Stimulated activated CD8-positive, alpha-beta memory T cell treated with anti-CD3 and anti-CD28 coated beads, Interleukin-12 subunit alpha, Interleukin-12 subunit beta, amount 100 ng/mL, for 24 hours (primary cell): Measurements from ENCODE around the gene SLC6A6.
"Not testable (repeated sequence)": the region's sequence is repeated elsewhere in the genome, so short reads cannot be mapped to it uniquely, and the experiment has no call there.

Experiments used
- DNase-seq: peaks from one replicate; pipeline ENCODE4 v3.0.0-alpha.2; 2020; ENCODE audit errors: extremely low read depth

The SLC6A6 gene

DNA sequence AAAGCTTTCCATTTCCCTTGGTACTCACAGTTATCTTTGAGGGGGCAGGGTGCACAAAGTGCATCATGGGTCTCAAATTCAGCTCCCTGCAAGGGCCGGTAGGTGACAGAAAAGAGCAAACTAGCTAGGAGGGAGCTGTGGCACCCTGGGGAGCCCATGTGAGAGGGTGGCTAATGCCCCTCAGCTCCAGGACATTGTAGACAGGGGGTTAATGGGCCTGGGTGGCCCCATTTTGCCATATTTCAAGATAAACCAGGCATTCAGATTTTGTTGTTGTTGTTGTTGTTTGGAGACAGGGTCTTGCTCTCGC is 3.7 kb upstream of the SLC6A6 start:
- no peak for DNase-seq

GRCh38 chr3:14401692-14402303 is 608 bp upstream of the SLC6A6 start:
- no peak for DNase-seq

DNA sequence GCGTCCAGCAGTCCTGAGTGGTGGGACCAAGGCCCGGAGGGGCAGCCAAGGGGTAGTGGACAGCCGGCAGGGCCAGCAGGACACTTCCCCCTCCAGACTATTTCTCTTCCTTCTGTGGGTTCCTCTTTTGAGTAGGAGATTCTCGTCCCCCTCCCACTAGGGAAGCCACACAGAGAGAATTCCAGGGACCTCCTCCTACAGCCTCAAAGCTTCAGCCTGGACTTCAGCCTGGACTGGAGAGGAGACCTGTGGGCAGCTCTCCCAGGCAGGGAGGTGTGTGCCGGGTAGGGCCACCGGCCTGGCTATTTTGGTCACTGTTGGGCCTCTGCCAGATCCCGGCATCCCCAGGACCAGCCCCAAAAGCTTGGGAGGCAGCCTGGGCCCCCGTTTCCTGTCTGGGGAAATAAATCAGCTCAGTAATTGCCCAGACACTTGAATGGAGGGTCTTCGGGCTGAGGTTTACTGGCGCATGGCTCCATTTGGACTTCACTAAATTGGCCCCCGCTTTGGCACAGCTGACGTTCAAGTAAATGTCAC is 1.3 kb downstream of the SLC6A6 start:
- no peak for DNase-seq

- DNase-seq, result no peak
These were observed 1.8 kb downstream of the SLC6A6 start for GRCh38 chr3:14404186-14404585.

- DNase-seq, result no peak
These were observed 2.4 kb downstream of the SLC6A6 start for GRCh38 chr3:14404631-14405359.

GRCh38 chr3:14405360-14406238 is 3.2 kb downstream of the SLC6A6 start:
- no peak for DNase-seq

DNA sequence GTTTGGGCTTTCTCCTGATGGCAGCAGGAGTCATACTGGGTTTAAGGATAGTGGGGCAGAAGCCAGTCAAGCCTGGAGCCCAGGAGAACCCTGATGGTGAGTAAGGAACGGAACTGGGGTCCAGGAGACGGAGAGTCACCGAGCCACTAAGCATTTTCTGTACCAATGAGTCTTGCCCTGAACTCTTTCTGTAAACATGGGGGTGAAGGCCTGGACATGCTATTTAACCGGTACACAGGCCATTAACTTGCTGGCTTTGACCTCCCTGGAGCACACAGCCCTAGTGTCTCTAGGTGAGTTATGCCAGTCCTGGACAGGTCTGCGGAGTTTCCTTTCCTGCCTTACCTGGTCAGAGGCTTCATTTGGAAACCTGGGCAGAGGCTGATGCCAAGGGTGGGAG is 3.9 kb downstream of the SLC6A6 start:
- no peak for DNase-seq

- no peak for DNase-seq
These were observed 4.4 kb downstream of the SLC6A6 start for GRCh38 chr3:14406766-14407165.

DNA sequence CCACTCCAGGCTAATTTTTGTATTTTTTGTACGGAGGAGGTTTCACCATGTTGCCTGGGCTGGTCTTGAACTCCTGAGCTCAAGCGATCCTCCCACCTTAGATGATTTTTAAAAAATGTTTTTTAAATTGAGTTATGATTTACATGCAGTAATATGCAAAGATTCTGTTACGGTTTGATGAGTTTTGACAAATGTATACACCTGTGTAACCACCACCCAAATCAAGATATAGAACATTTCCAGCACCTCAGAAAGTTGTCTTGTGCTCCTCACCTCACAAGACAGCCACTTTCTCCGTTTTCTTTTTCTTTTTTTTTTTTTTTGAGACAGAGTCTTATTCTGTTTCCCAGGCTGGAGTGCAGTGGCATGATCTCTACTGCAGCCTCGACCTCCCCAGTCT is 4.8 kb downstream of the SLC6A6 start:
- no peak for DNase-seq

DNA sequence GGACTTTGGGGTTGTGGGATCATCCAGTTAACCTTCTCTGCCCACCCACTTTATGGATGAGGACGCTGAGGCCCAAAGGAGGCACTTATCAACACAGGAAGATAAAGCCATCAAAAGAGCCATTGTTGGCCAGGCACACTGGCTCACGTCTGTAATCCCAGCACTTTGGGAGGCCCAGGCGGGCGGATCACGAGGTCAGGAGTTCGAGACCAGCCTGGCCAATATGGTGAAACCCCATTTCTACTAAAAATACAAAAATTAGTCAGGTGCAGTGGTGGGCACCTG is 7.3 kb downstream of the SLC6A6 start:
- not testable (repeated sequence) for DNase-seq

DNA sequence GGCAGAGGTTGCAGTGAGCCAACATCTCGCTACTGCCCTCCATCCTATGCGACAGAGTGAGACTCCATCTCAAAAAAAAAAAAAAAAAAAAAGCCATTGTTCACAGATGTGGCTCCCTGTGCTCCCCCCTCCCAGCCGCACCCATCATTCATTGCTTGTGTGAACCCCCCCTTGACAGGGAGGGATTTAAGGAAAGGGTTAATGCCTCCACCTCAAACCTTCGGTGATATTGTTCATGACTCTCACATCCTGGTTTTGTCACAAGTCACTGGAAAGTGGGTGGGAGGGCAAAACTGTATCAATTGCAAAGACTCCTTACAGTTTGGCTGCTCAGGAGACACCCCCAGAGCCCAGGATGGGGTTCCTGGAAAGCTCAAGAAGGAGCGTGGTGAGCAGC is 7.7 kb downstream of the SLC6A6 start:
- no peak for DNase-seq

DNA sequence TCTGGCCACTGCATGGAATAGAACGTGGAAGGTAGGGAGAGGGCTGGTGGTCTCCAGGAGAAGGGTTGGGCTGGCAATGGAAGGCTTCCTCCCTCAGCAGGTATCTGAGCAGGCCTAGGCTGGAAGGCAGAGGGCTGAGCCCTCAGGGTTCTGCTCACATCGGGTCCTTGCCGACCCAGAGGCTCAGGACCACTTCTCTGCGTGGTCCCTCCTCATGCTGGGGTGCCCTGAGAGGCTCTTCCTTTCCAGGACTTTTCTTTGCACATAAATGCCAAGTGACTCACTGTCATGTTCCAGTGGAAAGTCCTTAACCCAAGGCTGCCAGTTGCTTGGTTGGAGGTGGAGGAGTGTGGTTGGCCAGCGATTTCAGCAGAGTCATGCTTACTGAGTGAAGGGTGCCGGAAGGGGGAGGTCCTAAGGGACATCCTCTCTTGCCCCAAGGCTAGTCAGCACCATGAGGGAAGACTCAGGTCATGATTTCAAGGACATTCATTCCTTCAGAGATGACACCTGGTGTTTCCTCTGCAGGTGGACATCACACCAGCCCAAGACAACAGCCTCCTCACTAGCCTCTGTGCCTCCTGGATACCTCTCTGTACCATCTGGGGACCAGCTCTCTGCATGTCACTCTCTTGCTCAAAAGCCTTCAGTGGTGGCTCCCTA is 8.2 kb downstream of the SLC6A6 start:
- no peak for DNase-seq

- no peak for DNase-seq
These were observed 8.7 kb downstream of the SLC6A6 start for GRCh38 chr3:14411166-14411526.

GRCh38 chr3:14411988-14412387 is 9.6 kb downstream of the SLC6A6 start:
- DNase-seq, result no peak

GRCh38 chr3:14412831-14413380 is 10.5 kb downstream of the SLC6A6 start:
- DNase-seq, result no peak

- DNase-seq, result no peak
These were observed 11.1 kb downstream of the SLC6A6 start for GRCh38 chr3:14413381-14414071.

- no peak for DNase-seq
These were observed 12.5 kb downstream of the SLC6A6 start for GRCh38 chr3:14414846-14415464.

DNA sequence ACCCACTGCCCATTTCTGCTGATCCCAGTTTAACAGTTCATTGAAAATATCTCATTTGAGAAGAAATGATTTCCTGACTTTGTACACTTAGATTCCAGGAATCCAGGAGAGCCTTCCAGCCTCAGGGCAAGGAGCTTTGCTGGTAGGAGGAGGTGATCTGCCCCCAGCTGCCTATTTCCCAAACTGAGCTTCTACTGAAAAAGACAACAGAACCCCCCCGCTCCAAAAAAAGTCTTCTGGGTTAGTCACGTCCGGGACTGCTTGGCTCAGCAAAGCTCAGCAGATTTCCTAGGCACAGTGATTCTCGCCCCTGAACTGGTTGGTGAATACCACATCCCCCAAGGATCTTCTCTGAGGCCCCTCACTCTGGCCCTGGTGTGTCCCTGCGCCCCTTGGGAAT is 13.1 kb downstream of the SLC6A6 start:
- DNase-seq, result no peak

DNA sequence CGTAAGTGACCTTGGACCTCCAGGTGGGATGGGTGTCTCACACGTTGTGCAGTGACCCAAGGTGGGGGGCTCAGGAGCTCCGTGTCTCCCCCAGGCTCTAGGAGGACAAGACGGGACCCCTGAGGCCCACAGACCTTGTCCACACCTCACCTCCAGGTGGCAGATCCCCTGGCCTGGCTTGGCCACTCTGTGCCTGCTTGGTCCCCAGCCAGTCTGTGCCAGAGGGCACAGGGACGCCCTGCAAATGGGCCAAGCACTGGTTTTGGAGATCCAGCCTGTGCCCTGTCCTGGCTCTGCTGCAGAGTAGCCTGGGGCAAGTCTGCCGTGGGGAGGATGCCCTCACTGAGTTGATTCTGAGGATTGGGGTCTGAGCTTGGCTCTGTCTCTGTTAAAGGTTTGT is 14.0 kb downstream of the SLC6A6 start:
- no peak for DNase-seq

DNA sequence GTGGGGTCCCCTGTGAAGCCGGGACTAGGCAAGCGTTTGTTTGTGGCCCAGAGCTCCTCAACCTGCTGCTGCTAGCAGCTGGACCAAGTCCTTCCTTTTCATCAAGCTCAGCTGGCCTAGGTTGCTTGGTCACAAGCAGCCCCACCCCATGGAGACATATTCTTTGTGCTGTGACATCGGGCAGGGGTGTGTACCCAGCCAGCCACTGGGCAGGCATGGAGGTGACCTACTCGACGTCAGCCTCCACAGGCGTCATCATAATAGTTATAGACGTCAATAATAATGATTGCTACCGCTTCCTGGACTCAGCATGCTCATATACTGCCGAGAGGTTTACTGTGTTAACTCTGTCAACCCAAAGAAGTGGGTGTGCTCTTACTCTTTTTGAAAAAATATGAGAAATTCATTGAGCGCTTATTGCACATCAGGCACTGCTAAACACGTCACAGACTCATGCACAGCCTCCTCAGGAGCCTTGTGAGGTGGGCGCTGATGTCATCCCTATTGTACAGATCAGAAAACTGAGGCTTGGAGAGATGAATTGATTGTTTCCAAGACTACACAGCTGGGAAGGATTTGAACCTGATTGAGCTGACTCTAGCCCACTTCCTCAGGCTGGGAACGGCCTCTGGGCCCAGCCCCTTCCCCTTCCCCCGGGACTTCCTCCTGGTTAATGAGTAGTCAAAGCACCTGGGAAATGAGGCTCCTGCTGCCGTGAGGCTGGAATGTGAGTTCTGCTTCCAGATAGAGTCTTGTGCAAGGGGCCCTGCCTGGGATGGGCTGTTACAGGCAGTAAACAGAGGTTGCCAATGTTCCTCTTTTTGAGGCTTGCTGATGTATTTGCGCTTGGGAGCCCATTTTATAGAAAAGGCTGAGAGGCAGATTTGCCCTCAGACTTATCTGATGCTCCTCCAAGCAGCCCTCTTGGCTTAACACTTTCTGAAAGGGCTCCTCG is 16.2 kb downstream of the SLC6A6 start:
- DNase-seq, result no peak
